ENCODE results near the gene WDR26.
A peak's percentile ranks its signal among the peaks of the same experiment; 100 is the strongest.
"Not testable (repeated sequence)": the region's sequence is repeated elsewhere in the genome, so short reads cannot be mapped to it uniquely, and the experiment has no call there.

Gene WDR26

DNA sequence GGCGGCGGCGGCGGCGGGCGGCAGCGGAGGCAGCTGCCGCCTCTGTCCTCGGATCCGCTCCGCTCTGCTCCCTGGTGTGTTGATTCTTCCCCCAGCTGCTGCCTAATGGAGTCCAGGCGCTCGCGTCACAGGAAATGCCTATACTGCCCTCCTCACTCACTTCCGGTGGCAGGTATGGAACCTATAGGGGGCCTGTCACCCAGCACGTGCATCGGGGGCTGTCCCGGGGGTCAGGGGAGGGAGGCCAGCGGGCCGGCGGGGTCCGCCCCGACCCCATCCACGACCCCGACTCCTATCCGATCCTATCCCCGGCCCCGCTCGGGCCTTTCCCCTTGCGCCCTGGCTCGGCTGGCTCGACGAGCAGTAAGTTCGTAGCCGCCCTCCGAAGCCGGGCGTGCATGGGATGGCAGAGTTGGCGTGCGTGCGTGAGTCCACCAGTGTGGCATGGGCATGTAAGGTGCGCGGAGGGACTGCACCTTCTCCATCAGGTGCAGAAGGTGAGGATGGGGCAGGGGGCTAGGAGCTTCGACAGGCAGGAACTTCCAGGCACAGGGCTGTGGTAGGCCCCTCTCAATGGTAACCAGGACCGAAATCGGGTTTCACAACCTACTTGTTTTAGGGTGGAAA is at the start of gene WDR26:
Gene WDR26 (minus strand): TSS at position 107 of the 627 bp plus-strand sequence.
- peak; percentile 39 for DNase-seq (ENCODE audit: low read depth)

DNA sequence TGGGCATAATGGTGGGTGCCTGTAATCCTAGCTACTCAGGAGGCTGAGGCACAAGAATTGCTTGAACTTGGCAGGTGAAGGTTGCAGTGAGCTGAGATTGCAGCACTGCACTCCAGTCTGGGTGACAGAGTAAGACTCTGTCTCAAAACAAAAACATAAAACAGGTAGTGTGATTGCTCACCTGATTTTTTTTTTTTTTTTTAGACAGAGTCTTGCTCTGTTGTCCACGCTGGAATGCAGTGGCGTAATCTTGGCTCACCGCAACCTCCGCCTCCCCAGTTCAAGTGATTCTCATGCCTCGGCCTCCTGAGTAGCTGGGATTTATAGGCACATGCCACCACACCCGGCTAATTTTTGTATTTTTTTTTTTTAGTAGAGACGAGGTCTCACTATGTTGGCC is 48.6 kb upstream of the WDR26 start:
- not testable (repeated sequence) for DNase-seq (ENCODE audit: low read depth)

DNA sequence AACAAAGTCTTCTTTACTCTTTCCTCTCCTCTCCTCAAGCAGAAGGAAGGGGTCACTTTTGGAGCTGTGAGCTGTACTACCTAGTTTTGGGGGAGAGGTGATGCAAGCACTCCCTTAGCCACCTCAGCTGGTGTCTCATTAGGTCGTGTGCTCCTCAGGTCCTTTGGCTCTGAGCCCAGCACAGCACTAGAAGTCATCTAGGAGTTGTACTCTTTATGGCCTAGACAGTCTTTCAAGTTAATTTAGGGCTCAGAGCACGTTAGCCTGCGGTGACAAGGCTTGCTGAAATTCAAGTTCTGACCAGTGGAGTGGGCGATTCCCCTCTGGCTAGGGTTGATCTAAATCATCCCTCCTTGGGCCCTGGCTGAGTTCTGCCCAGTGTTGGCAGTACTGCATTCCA is 48.0 kb upstream of the WDR26 start:
- DNase-seq (ENCODE audit: low read depth) = no peak

GRCh38 chr1:224481601-224482000 is 47.0 kb upstream of the WDR26 start:
- DNase-seq (ENCODE audit: low read depth) = no peak

DNA sequence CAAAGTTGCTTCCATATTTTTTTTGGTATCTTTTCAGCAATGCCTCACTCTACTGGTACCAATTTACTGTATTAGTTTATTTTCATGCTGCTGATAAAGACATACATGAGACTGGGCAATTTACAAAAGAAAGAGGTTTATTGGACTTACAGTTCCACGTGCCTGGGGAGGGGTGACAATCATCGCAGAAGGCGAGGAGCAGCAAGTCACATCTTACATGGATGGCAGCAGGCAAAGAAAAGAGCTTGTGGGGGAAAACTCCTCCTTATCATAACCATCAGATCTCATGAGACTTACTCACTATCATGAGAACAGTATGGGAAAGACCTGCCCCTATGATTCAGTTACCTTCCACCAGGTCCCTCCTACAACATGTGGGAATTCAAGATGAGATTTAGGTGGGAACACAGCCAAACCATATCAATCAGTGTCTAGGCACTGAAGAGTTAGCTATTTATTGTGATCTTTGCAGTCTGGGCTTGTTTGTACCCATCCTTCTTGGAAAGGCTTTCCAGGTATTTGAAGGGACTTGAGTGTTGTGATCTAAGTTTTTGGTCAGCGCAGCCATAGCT is 46.4 kb upstream of the WDR26 start:
- not testable (repeated sequence) for DNase-seq (ENCODE audit: low read depth)

GRCh38 chr1:224480200-224480599 is 45.6 kb upstream of the WDR26 start:
- not testable (repeated sequence) for DNase-seq (ENCODE audit: low read depth)

DNA sequence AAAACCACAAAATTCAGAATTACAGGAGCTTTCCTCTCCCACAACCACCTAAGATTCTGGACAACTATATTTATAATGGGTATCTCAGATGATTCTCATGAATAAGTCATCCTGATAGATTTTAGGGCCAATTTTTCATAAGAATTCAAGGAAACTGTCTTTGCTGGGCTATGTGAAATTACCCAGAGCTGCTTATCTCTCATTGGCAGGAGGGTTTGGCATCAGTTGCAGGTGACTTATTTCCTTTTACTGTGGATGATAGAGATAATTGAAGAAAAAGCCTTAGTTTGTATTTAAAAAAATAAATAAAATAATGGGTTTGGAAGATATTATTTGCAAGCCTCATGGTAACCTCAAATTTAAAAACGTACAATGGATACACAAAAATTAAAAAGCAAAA is 38.2 kb upstream of the WDR26 start:
- no peak for DNase-seq (ENCODE audit: low read depth)

GRCh38 chr1:224466154-224466553 is 31.6 kb upstream of the WDR26 start:
- no peak for DNase-seq (ENCODE audit: low read depth)

GRCh38 chr1:224459966-224460365 is 25.4 kb upstream of the WDR26 start:
- no peak for DNase-seq (ENCODE audit: low read depth)

GRCh38 chr1:224458996-224459395 is 24.4 kb upstream of the WDR26 start:
- DNase-seq (ENCODE audit: low read depth) = no peak

GRCh38 chr1:224458296-224458695 is 23.7 kb upstream of the WDR26 start:
- DNase-seq (ENCODE audit: low read depth) = no peak

- no peak for DNase-seq (ENCODE audit: low read depth)
Observed at GRCh38 chr1:224457782-224458144, 23.2 kb upstream of the WDR26 start.

GRCh38 chr1:224456637-224456953 is 22.0 kb upstream of the WDR26 start:
- DNase-seq (ENCODE audit: low read depth) = no peak

- no peak for DNase-seq (ENCODE audit: low read depth)
Observed at GRCh38 chr1:224454402-224455055, 19.9 kb upstream of the WDR26 start.

- DNase-seq (ENCODE audit: low read depth) = no peak
Observed at GRCh38 chr1:224450561-224451350, 16.2 kb upstream of the WDR26 start.

DNA sequence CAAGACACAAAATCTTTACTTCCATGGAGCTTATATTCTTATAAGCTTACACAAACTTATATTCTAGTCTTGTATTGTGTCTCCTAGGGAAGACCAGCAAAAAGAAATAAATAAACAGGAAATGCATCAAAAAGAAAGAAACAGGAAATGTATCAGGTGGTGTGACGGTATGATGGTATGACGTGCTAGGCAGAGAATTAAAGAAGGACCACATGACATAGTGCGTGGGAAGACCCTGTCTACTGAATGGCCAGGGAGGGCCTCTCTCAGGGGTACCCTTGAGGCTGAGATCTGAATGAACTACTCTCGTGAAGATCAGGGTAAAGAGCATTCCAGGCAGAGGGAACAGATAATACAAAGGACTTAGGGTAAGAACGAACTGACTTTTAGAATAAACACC is 15.6 kb upstream of the WDR26 start:
- no peak for DNase-seq (ENCODE audit: low read depth)

DNA sequence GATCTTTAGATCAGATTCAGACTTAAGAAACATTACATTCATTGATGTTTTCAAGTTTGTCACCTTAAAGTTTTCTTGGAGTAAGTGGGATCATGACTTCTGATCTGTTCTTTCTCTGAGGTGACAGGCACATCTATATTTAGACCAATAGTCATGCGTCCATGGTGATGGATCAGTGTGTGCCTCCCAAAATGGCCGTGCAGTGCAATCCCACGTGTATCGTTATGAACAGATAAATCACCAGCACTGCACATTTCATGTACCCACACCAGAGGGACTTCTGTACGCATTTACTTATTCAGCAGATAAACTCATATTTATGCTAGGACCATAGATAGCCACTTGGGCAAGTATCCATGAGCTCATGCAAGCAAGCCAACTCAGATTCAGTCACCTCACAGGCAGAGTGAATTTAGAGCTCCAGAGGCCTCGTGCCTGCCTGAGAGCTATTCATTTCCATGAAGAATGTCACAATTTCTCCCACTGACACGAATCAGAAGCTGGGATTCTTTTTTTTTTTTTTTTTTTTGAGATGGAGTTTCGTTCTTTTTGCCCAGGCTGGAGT is 13.9 kb upstream of the WDR26 start:
- no peak for DNase-seq (ENCODE audit: low read depth)

GRCh38 chr1:224447971-224448370 is 13.4 kb upstream of the WDR26 start:
- DNase-seq (ENCODE audit: low read depth) = no peak

- no peak for DNase-seq (ENCODE audit: low read depth)
Observed at GRCh38 chr1:224447251-224447650, 12.7 kb upstream of the WDR26 start.

DNA sequence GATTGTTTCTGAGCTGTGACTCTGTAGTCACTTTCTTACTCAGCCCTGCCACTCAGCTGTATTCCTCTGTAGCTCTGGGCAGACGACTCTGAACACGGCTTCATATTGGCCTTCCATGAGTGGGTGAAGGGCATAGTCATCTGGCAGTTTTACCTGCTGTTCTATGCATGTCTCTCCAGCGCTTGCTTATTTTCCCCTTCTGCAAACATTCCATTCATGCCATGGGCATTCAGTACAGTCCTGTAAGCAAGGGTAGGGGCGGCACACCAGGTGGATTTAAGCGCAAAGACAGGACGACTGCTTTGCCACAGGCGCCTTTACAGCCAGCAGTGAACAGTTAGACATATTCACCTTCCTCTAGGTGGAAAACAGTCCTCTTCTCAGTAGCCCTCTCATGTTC is 4.4 kb upstream of the WDR26 start:
- DNase-seq (ENCODE audit: low read depth) = no peak

DNA sequence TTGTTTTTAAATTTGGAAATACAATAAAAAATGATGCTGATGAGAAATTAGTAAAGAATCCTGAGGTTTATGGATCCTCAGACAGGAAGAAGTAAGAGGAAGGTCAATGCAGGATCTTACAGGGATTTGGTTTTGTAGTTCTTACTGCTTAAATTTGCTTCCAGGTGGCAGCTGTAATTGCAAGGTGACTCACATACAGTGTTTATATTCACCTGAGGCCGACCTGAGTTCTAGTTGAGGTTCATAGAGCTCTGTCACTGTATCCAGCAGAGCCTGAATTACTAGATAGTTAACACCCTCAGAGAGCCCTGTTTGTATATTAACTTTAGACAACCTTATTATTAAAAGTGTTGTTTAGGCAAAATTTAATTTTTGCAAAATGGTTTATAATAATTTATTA is 1.4 kb upstream of the WDR26 start:
- no peak for DNase-seq (ENCODE audit: low read depth)

DNA sequence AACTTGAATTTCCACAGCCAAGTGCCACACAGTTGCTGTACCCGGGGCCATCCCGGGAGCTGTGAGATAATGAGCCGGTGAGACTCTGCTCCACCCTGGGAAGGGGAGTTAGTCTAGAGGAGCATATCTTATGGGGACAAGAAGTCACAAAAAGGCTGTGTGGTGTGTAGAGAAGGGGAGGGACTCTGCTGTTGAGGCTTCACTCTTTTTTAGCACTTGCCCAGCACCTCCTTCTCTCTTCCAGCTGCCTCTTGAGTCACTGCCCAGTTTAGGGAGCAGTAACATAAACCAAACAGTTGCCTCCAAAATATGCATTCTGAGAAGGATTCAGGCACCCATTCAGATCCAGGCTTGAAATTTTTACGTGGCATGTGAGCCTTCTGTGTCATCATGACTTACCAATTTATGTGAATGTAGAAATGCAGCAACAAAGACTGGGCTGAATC is 744 bp upstream of the WDR26 start:
- DNase-seq (ENCODE audit: low read depth) = no peak

Measured in stimulated activated CD8-positive, alpha-beta memory T cell treated with anti-CD3 and anti-CD28 coated beads, Interleukin-15, amount 100 ng/mL, for 24 hours (primary cell).